OCI-LY7 (cell line): ENCODE measurements around the gene CCDC122. TPM values are rescaled to one million over a fixed set of nuclear protein-coding genes. Genes with fewer than 3 reads are reported as not detected.

Source experiments
- BruUV-seq: library from RNA; stranded (reverse); fragments of 400-500 nt; replicated peaks from 2 replicates; lab custom pipeline; 2021; lab: Mats Ljungman, UMichigan
- CTCF ChIA-PET: fragments of 300-600 bp; sonication (Branson Sonifier 250); formaldehyde crosslinking; loops from one replicate; lab custom pipeline; 2022; ENCODE audit warnings: antibody characterized with exemption; ENCODE audit not compliant: unreplicated experiment; lab: Charles Lee
- POLR2A ChIA-PET: fragments of 300-600 bp; sonication (Branson Sonifier 250); formaldehyde crosslinking; loops from one replicate; lab custom pipeline; 2022; ENCODE audit warnings: antibody characterized with exemption; lab: Charles Lee
- DNase-seq: peaks from one replicate; pipeline ENCODE4 v3.0.0-alpha.2; 2015; ENCODE audit warnings: low spot score
- H2AFZ ChIP-seq: fragments of 200-600 bp; sonication (generic), shearing (Covaris generic); 2 replicates; pipeline ENCODE4 v1.6.1; 2014; ENCODE audit warnings: mild to moderate bottlenecking, antibody characterized with exemption, low read length, moderate library complexity
- H3K27ac ChIP-seq: fragments of 200-600 bp; sonication (generic); 2 replicates; pipeline ENCODE4 v1.5.1; 2014; ENCODE audit warnings: mixed run types, low read depth, mild to moderate bottlenecking, moderate library complexity, low read length, inconsistent platforms; ENCODE audit not compliant: poor library complexity, severe bottlenecking
- H3K36me3 ChIP-seq: fragments of 200-600 bp; sonication (generic); 2 replicates; pipeline ENCODE4 v1.6.1; 2014; ENCODE audit warnings: mild to moderate bottlenecking, antibody characterized with exemption, low read length, moderate library complexity, mixed read lengths; ENCODE audit not compliant: insufficient read depth
- H3K4me1 ChIP-seq: fragments of 200-600 bp; sonication (generic); 2 replicates; pipeline ENCODE4 v1.5.1; 2014; ENCODE audit warnings: mild to moderate bottlenecking, low read length; ENCODE audit not compliant: insufficient read depth, poor library complexity, severe bottlenecking
- H3K4me2 ChIP-seq: fragments of 200-600 bp; sonication (generic); 2 replicates; pipeline ENCODE4 v1.6.1; 2014; ENCODE audit warnings: mild to moderate bottlenecking, low read length
- H3K4me3 ChIP-seq: fragments of 200-600 bp; sonication (generic); 2 replicates; pipeline ENCODE4 v1.5.1; 2014; ENCODE audit warnings: mild to moderate bottlenecking, low read depth, low read length; ENCODE audit not compliant: poor library complexity, severe bottlenecking
- H3K79me2 ChIP-seq: fragments of 200-600 bp; sonication (generic); 2 replicates; pipeline ENCODE4 v1.6.1; 2016; ENCODE audit warnings: low read depth, mild to moderate bottlenecking, low read length, moderate library complexity, mixed read lengths; ENCODE audit not compliant: insufficient read depth
- H3K9me2 ChIP-seq: fragments of 200-600 bp; sonication (generic); 2 replicates; pipeline ENCODE4 v1.6.1; 2016; ENCODE audit warnings: mild to moderate bottlenecking, low read length, mixed read lengths; ENCODE audit not compliant: insufficient read depth
- H3K9me3 ChIP-seq: fragments of 200-600 bp; sonication (generic); 2 replicates; pipeline ENCODE4 v1.6.1; 2014; ENCODE audit warnings: mild to moderate bottlenecking, mixed run types, low read length, mixed read lengths
- H4K20me1 ChIP-seq: fragments of 200-600 bp; sonication (generic); 2 replicates; pipeline ENCODE4 v1.6.1; 2014; ENCODE audit warnings: mild to moderate bottlenecking, antibody characterized with exemption, low read length, moderate library complexity, mixed read lengths; ENCODE audit not compliant: insufficient read depth
- CTCF ChIP-seq: fragments of 200-600 bp; sonication (generic); conservative IDR thresholded peaks from 2 replicates; pipeline ENCODE4 v1.5.1; 2014; ENCODE audit warnings: mild to moderate bottlenecking, antibody characterized with exemption, low read length, moderate library complexity, mixed read lengths
- EZH2phosphoT487 ChIP-seq: fragments of 200-600 bp; sonication (generic); IDR thresholded peaks from 2 replicates; pipeline ENCODE4 v1.6.1; 2018; ENCODE audit warnings: low read depth, borderline replicate concordance, mild to moderate bottlenecking, mixed run types, antibody characterized with exemption, low read length, moderate library complexity, mixed read lengths
- intact Hi-C: fragments of 100-400 bp; cut with micrococcal nuclease; formaldehyde crosslinking; loops from one replicate; pipeline ENCODE4 v1.10.0; 2022; ENCODE audit not compliant: unreplicated experiment
- total RNA-seq, 2 experiments: library from RNA; depleted of rRNA in 1 of 2; stranded (reverse); fragments of >200 nt in 1 of 2; shearing (Covaris generic) in 1 of 2; gene quantifications; 2 replicates each; pipeline ENCODE4 v1.2.3, GENCODE V29; 2014 to 2022

Gene CCDC122
- total RNA-seq, 2 experiments from 2014 or later = 4.6 to 21.6 TPM

- H3K9me2 ChIP-seq = no peaks in the 10 kb centered on the region
- CTCF ChIA-PET = no interaction called here
- H3K79me2 ChIP-seq = no peaks in the 10 kb centered on the region
- H3K9me3 ChIP-seq = no peaks in the 10 kb centered on the region
- peak; percentile 61 for DNase-seq
- H3K4me1 ChIP-seq = no peaks in the 10 kb centered on the region
- no peak overlapping the region for H2AFZ ChIP-seq
- H4K20me1 ChIP-seq = no peaks in the 10 kb centered on the region
- intact Hi-C loops = loop anchor here (2.0 to 10.0 kb wide), 3 partner anchors 720 to 1210 kb away; no protein-coding TSS in a partner anchor
- POLR2A ChIA-PET = interaction anchor here (0.7 to 1.1 kb wide), 2 partner anchors 12 to 450 kb away, joined by 3 to 5 read pairs; no protein-coding TSS in a partner anchor
- no peaks in the 10 kb centered on the region for H3K36me3 ChIP-seq
- H3K27ac ChIP-seq = no peak overlapping the region
- TF ChIP-seq EZH2phosphoT487 (no peak), CTCF (peak; percentile 88)
- BruUV-seq = no TSS peak
- no peak overlapping the region for H3K4me2 ChIP-seq
- H3K4me3 ChIP-seq = no peak overlapping the region
These were observed 75.0 kb downstream of the CCDC122 start for GRCh38 chr13:43804461-43805070.

GRCh38 chr13:43802511-43802910 lies 77.0 kb downstream of the CCDC122 start:
- Histone ChIP-seq H4K20me1 (no peaks in the 10 kb centered on the region), H3K79me2 (no peaks in the 10 kb centered on the region), H3K4me3 (no peak overlapping the region), H3K4me2 (no peak overlapping the region), H3K36me3 (no peaks in the 10 kb centered on the region), H2AFZ (no peak overlapping the region), H3K4me1 (no peaks in the 10 kb centered on the region), H3K27ac (no peak overlapping the region), H3K9me2 (no peaks in the 10 kb centered on the region), H3K9me3 (no peaks in the 10 kb centered on the region)
- no peak for DNase-seq
- intact Hi-C loops = loop anchor here (5.0 to 10.0 kb wide), 2 partner anchors 835 to 1208 kb away; no protein-coding TSS in a partner anchor
- no TSS peak for BruUV-seq
- no peak for TF ChIP-seq EZH2phosphoT487
- no peak for TF ChIP-seq CTCF
- POLR2A ChIA-PET = no interaction called here
- CTCF ChIA-PET = no interaction called here

GRCh38 chr13:43800828-43801227 lies 78.7 kb downstream of the CCDC122 start:
- CTCF ChIA-PET = no interaction called here
- intact Hi-C loops = loop anchor here (5.0 to 10.0 kb wide), 2 partner anchors 834 to 1206 kb away; no protein-coding TSS in a partner anchor
- BruUV-seq = no TSS peak

More at GRCh38 chr13:43800828-43801227, 78.7 kb downstream of the CCDC122 start:
- Histone ChIP-seq H3K79me2 (no peaks in the 10 kb centered on the region), H3K9me3 (no peaks in the 10 kb centered on the region), H3K36me3 (no peaks in the 10 kb centered on the region), H4K20me1 (no peaks in the 10 kb centered on the region), H3K4me2 (no peak overlapping the region), H3K27ac (no peak overlapping the region), H2AFZ (no peak overlapping the region), H3K4me1 (no peaks in the 10 kb centered on the region), H3K9me2 (no peaks in the 10 kb centered on the region), H3K4me3 (no peak overlapping the region)
- POLR2A ChIA-PET = interaction anchor here (0.6 to 1.8 kb wide), 4 partner anchors 10 to 182 kb away, joined by 3 to 6 read pairs (median 4); no protein-coding TSS in a partner anchor
- no peak for DNase-seq
- TF ChIP-seq CTCF = no peak
- TF ChIP-seq EZH2phosphoT487 = no peak
